IPS DF 4.7 (cell line): ENCODE results near the gene MYL11.
"Not testable (repeated sequence)": the region's sequence is repeated elsewhere in the genome, so short reads cannot be mapped to it uniquely, and the experiment has no call there.

Experiments
- DNase-seq: peaks from one replicate; pipeline ENCODE4 v3.0.0-alpha.2; 2013; ENCODE audit warnings: low spot score; ENCODE audit errors: extremely low read depth

The MYL11 gene, protein sequence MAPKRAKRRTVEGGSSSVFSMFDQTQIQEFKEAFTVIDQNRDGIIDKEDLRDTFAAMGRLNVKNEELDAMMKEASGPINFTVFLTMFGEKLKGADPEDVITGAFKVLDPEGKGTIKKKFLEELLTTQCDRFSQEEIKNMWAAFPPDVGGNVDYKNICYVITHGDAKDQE

DNA sequence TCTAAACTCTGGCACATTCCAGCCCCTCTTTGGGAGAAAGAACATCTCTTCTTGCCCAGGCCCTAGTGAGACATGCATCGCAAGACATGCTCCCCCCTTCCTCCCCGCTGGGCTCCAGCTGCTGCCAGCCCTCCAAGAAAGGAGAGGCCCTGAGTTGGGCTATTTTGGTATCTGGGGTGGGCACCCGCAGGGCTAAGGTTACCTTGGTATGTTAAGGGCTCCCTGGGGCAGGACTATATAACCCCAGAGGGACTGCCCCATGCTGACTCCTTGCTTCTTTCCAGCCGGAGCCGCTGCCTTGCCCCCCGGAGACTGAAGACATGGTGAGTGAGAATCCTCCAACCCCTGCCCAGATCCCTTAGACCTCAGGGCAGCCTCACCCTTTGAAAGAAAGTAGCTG, at the start of gene MYL11:
MYL11 (plus strand) TSS at position 265 of the 400 bp plus-strand sequence; CDS start at position 321, 56 bp downstream.
- no peak for DNase-seq

DNA sequence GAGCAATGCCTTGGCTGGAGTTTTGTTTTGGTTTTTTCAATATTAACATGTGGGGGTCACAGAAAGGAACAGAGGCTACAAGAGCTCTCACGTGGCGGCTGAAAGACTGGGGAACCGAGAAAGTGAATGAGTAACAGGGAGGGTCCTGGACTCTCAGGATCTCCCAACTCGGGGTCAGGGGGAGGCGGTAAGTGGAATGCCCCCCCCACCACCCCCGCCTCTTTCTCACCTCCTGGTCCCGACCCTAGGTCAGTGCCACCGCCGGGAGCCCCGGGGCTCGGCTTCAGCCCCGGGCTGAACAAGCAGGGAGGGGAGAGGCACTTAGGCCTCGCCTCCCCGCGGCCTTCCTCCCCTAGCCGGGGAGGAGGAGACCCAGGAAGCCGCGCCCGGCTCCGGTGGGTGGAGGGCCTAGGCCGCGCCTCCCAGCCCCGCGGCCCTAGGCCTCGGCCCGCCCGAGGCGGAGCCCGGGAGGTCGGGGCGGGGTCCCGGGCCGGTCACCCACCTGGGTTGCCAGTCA, 40.1 kb upstream of the MYL11 start:
- DNase-seq, result not testable (repeated sequence)

DNA sequence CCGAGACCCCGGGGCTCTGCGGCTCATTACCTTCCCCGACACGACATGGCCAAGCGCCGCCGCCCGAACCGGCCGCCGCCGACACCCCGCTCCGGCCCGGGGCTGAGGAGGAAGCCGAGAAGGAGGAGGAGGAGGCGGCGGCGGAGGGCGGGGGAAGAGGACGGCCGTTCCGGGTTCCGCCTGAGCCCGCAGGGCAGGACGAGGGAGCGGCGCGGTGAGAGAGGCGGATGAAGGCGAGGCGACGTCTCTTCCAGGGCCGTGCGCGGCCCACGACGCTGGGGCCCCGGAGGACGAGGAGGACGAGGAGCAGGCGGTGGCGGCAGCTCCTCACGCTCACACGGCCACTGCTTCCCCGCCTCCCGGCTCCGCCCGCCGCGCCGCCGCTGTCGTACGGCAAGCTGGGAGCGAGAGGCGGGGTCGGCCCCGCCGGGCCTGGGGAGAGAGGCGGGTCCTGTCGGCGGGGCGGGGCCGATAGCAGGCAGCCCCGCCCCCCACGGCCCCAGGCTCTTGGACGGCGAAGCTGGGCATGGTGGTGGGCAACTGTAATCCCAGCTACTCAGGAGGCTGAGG, 39.5 kb upstream of the MYL11 start:
- not testable (repeated sequence) for DNase-seq

DNA sequence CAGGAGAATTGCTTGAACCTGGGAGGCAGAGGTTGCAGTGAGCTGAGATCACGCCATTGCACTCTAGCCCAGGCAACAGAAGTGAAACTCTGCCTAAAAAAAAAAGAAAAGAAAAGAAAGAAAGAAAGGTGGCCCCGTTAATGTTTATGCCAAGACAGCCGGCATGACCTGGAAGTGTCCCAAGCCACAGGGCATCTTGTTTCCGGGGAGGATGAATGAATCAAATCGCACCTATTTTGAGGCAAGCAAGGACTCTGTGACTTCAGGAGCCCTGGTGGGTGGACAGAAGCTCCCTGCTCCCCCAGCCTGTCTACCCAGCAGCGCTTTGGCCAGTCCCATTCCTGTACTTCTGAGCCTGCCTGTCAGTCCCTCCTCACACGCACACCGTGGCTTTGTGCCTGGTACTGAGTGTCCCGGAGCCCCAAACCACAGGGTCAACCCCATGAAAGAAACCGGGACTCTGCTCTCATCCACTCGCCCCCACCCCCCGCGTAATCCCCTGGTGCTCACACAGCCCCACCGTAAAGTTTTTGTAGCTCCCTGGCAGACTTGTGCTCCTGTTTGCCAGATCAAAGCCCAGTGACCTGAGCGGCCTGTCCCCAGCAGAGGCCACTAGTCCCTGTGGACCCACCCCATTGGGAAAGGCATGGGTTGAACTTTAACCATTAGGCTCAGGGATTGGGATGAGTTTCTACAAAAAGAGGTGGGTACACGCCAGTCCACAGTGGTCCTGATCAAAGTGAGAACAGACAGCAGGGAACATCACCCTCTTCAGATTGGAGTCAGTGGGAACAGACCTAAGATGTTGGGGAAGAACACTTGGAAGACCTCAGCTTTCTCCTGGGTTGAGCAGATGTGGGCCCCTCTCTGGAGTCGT, 38.8 kb upstream of the MYL11 start:
- DNase-seq, result no peak

DNA sequence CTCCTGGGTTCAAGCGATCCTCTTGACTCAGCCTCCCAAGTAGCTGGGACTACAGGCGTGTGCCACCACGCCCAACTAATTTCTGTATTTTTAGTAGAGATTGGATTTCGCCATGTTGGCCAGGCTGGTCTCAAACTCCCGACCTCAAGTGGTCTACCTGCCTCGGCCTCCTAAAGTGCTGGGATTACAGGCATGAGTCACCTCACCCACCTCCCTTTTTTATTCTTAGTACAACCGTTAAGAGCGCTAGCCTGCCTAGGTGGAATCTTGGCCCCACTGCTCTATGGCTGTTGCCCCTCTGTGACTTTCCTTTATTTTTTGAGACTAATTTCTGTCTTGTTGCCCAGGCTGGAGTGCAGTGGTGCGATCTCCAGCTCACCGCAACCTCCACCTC, 36.6 kb upstream of the MYL11 start:
- not testable (repeated sequence) for DNase-seq

DNA sequence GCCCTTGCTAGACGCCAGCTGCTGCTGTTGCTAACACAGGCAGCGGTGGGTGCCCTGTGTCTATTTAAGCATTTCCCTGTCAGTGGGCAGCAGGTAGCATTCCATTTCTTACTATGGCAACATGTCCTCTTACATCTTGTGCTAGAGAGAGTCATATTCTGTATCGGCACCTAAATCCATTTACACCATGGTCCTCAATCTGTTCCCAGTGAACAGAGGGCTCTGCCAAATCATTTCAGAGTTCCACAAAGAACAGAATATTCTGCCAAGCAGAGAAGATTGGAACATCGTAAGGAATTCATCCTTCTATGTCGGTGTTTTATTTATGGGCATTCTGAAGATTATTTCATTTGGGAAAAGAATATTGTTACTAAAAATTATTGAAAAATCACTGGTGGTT, 35.9 kb upstream of the MYL11 start:
- not testable (repeated sequence) for DNase-seq

DNA sequence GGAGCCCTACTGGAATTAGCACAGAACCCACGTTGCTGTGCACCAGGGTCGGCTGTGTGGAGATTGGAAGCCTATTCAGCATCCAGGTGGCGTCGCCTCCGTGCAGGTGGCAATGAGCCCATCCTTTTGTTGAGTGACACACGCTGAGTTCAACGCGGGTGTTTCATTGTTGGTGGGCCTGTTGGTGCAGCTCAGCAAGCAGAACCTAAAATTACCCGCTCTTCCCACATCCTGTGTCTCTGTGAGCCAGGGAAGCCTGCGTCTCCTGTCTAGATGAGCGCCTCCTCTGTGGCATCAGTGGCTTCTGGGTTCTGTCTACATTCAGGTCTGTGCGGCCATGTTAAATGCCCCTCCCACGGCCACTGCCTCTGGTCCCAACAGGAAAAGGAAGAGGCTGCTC, 34.0 kb upstream of the MYL11 start:
- no peak for DNase-seq

DNA sequence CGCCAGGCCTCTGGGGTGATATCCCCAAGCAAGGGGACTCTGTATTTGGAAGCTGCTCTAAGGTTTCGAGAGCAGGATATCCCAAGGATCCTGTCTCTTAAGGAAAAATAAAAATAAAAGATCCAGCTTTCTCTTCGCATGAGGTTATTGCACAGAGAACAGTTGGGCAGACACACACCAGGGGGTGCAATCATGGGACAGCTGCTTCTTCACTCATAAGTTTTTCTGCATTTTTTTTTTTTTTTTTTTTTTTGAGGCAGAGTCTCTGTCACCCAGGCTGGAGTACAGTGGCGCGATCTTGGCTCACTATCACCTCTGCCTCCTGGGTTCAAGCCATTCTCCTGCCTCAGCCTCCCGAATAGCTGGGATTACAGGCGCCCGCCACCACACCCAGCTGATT, 32.6 kb upstream of the MYL11 start:
- not testable (repeated sequence) for DNase-seq

DNA sequence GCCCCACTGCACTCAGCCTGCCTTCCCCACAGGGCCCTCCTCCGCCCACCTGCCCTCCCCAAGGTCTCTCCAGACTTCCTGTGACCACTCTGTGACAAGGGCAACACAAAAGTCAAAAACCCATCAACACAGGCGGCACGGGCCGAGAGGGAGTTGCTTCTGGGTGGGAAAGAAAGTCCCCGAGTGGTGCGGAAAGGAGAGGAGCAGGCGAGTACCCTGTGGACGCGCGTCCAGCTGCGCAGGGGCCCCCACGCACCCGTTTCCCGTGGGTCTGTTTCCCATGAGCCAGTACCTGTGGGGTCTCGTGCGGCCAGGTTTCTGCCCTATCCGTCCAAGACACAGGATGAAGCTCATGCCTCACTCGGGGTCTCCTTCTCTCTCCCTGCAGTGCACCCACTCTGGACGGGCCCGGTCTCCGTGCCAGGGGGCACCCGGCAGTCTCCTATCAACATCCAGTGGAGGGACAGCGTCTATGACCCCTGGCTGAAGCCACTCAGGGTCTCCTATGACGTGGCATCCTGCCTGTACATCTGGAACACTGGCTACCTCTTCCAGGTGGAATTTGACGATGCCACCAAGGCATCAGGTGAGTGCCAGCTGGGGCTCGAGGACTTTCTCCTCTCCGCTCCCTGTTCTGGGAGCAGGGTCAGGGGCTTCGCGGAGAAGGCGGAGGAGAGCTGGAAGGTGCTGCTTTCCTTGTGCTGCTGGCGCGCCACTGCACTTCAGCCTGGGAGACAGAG, 31.7 kb upstream of the MYL11 start:
- DNase-seq, result no peak

DNA sequence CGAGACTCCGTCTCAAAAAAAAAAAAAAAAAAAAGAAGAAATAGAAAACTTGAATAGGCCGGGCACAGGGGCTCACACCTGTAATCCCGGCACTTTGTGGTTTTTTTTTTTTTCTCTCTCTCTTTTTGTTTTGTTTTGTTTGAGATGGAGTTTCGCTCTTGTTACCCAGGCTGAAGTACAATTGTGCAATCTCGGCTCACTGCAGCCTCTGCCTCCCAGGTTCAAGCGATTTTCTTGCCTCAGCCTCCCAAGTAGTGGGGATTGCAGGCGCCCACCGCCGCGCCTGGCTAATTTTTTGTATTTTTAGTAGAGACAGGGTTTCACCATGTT, 31.1 kb upstream of the MYL11 start:
- DNase-seq, result not testable (repeated sequence)

DNA sequence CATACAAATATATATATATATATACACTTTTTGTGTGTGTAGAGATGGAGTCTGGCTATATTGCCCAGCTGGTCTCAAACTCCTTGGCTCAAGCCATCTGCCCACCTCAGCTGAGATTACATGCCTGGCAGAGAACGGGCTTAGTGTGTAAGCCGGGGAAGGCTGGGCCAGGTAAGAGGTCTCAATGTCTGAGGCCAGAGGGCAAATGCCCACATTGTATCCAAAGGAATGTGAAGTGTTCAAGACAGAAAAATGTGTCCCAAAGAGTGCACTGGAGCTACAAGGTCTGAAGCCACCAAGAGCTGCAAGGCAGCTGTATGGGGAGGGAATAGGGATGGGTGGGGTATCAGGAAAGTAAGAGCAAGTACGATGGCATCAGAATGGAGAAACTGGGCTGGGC, 28.3 kb upstream of the MYL11 start:
- DNase-seq, result no peak

DNA sequence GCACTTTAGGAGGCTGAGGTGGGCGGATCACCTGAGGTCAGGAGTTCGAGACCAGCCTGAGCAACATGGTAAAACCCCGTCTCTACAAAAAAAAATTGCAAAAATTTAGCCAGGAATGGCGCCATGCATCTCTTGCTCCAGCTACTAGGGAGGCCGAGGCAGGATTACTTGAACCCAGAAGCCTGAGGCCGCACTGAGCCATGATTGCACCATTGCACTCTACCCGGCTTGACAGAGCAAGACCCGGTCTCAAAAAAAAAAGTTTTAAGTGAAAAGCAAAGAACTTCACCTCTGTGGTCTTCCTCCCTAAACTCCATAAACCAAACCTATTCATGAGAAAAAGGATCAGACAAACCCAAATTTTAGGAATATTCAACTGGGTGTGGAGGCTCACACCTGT, 26.5 kb upstream of the MYL11 start:
- DNase-seq, result no peak

DNA sequence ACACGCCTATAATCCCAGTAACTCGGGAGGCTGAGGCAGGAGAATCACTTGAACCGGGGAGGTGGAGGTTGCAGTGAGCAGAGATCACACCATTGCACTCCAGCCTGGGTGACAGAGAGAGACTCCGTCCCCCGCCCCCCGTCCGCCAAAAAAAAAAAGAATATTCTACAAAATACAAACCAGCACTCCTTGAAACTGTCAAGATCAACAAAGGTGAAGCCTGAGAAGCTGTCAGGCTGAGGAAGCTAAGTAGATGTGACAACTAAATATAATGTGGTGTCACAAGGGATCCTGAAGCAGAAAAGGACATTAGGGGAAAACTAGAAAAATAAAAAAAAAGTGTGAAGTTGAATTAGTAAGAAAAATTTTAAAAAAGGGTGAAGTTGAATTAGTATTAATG, 25.7 kb upstream of the MYL11 start:
- no peak for DNase-seq

DNA sequence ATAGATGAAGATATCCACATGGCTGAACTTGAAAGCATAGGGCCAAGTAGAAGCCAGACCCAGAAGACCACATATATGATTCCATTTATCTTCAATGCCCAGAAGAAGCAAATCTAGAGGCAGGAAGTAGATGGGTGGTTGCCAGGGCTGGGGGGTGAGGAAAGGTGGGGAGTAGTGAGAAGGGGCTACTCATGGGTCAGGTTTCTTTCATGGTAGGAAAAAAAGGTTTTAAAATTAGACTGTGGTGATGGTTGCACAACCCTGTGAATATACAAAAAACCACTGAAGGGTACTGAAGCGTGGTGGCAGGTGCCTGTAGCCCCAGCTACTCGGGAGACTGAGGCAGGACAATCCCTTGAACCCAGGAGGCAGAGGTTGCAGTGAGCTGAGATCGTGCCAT, 24.9 kb upstream of the MYL11 start:
- DNase-seq, result no peak

DNA sequence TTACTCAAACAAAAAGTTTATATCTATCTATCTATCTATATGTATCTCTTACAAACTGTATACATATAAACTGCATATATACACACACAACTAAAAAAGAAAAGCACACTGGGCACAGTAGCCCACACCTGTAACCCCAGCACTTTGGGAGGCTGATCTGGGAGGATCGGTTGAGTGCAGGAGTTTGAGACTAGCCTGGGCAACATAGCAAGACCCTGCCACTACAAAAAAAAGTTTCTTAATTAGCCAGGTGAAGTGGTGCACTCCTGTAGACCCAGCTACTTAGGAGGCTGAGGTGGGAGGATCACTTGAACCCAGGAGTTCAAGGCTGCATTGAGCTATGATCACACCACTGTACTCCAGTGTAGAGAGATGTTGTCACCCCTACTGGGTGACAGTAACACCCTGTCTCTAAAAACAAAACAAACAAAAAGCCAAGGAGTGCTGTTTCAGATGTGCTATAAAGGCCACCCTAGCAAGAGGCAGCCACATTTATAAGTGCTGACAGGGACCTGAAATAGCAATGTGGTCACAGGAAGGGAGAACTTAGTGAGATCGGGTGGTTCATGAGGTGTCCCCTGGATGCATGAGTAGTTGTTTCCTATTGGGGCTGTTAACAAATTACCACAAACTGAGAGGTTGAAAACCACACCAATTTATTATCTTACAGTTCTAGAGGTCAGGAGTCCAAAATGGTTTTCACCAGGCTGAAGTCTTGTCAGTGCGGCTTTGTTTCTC, 24.3 kb upstream of the MYL11 start:
- DNase-seq, result no peak

DNA sequence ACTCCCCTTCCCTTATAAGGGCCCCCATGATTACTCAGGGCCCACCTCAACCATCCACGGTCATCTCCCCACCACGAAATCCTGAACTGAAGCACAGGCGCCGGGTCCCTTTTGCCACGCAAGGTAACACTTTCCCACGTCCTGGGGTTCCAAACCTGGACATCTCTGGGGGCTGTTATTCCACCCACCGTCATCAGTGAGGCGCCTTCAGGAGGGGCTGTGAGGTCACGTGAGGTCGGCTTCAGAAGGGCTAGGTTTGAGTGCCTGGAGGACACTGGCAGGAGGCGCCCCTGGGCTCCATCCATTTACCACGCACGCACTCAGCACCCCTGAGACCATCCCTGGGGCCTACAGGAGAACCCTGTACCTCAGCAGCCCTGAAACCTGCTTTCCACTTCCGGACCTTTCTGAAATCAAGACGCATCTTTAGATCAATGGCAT, 23.6 kb upstream of the MYL11 start:
- DNase-seq, result no peak

DNA sequence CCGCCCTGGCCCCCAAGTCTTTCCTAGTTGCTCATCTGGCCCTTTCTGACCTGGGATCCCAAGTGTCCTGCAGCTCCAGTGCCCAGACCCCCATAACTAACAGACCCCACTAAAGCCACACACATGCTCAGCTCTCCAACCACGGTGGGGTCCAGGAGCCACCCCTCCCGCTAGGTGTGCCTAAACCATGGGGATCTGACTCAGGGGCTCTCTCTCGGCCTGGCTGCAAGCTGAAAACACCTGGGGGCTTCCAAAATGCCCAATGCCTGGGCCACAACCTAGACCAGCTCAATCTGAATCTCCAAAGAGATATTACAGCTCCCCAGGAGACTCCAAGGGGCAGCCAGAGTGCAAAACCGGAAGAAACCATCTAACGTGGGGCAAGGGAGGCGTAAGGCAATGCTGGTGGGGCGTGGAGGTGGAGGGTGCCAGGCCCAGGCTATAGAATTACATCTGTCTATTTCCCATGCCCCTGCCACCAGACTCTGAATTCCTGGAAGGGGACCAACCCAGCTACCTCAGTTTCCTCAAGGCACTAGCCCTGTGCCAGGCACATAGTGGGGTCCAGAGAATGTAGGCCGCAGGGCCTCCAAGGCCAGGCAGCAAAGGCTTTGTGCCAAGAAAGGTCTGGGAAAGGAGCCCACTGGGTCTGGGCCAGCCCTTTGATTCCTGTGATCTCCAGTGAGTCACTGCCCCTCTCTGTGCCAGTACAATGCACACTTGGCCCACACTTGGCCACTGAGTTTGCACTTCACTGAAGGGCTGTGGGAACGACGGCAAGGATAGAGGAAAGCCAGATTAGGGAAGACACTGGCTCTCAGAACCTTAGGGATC, 22.8 kb upstream of the MYL11 start:
- no peak for DNase-seq

DNA sequence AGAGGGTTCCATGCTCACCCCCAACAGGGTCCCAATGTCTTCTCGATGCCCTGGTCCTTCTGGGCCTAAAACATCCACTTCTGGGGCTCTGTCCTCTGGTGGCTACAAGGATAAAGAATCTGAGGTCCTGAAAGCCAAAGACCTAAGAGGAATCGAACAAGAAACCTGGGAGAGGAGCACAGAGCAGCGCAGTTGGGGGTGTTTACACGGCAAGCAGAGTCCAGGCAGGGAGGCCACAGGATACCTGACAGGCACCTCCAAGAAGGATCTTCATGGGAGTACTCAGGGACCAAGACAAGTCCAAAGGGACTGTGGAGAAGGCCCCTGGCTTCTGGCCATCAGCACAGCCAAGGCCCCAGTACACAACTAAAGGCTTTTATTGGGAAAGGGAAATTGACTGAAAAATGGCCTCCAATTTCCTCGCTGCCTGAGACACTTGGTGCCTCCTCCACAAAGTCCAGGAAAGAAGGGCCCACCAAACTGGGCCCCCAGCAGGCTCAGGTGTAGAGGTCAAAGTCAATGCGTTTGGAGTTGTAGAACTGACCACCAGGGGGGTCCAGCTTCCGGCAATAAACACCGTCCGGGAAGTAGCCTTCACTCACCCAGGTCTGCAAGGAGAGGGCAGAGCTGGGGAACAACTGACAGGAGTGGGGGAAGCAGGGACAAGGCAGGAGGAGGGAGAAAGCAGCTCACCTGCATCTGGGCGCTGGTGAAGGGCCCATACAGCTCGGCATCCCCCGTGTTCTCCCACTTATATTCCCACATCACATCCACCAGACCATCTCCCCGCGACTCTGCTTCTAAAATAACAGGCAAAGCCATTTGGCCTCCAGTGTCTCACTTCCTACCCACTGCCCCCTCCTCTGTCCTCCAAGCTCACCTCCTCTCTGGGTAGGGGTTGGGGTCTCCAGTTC, 21.9 kb upstream of the MYL11 start:
- DNase-seq, result no peak
